ENCODE data around the gene HSCB.
"Not testable (repeated sequence)": the region's sequence is repeated elsewhere in the genome, so short reads cannot be mapped to it uniquely, and the experiment has no call there.

DNA sequence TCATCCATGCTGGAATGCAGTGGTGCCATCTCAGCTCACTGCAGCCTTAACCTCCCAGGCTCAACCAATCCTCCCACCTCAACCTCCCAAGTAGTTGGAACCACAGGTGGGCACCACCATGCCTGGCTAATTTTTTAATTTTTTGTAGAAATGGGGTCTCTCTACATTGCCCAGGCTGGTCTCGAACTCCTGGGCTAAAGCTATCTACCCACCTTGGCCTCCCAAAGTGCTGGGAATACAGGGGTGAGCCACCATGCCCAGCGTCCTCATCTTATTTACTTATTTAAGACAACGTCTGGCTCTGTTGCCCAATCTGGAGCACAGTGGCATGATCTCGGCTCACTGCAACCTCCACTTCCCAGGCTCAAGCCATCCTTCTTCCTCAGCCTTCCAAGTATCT, 20.2 kb downstream of the HSCB start:
- TF ChIP-seq, protein P1, sequence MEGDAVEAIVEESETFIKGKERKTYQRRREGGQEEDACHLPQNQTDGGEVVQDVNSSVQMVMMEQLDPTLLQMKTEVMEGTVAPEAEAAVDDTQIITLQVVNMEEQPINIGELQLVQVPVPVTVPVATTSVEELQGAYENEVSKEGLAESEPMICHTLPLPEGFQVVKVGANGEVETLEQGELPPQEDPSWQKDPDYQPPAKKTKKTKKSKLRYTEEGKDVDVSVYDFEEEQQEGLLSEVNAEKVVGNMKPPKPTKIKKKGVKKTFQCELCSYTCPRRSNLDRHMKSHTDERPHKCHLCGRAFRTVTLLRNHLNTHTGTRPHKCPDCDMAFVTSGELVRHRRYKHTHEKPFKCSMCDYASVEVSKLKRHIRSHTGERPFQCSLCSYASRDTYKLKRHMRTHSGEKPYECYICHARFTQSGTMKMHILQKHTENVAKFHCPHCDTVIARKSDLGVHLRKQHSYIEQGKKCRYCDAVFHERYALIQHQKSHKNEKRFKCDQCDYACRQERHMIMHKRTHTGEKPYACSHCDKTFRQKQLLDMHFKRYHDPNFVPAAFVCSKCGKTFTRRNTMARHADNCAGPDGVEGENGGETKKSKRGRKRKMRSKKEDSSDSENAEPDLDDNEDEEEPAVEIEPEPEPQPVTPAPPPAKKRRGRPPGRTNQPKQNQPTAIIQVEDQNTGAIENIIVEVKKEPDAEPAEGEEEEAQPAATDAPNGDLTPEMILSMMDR (IDR thresholded peaks at IDR 0.05), result not testable (repeated sequence)
- TF ChIP-seq EZH2phosphoT487 (IDR thresholded peaks at IDR 0.05), result not testable (repeated sequence)
